ENCODE measurements around the gene SERPINB1. TPM values are rescaled to one million over a fixed set of nuclear protein-coding genes. Genes with fewer than 3 reads are reported as not detected.

Gene SERPINB1
- total RNA-seq, 2 experiments from 2014 or later: 51.1 to 55.3 TPM

- CTCF ChIA-PET: interaction anchor here (1.4 kb wide), 1 partner anchor 8 kb away, joined by 3 read pairs; no protein-coding TSS in a partner anchor
- POLR2A ChIA-PET: no interaction called here
Measured at GRCh38 chr6:2871102-2871501, 29.4 kb upstream of the SERPINB1 start.

DNA sequence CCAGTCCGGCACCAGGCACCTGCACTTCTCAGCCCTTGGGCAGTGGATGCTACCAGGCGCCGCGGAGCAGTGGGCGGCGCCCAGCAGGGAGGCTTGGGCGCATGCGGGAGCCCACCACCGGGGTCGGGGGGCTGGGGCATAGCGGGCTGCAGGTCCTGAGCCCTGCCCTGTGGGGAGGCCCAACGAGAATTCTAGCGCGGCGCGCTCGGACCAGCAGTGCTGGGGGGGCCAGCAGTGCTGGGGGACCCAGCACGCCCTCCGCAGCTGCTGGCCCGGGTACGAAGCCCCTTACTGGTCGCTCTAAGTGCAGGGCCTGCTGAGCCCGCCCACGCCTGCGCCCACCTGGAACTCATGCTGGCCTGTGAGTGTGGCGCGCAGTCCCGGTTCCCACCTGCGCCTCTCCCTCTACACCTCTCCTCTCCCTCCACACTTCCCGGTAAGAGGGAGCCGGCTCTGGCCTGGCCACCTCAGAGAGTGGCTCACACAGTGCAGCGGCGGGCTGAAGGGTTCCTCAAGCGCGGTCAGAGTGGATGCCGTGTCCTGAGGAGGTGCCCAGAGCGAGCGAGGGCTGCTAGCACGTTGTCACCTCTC, 28.5 kb upstream of the SERPINB1 start:
- ChIA-PET POLR2A (interaction anchor here (0.7 kb wide), 2 partner anchors 9 to 31 kb away, joined by 3 read pairs; no protein-coding TSS in a partner anchor), CTCF (interaction anchor here (1.1 to 1.5 kb wide), 2 partner anchors 12 to 66 kb away, joined by 3 to 5 read pairs; no protein-coding TSS in a partner anchor)

DNA sequence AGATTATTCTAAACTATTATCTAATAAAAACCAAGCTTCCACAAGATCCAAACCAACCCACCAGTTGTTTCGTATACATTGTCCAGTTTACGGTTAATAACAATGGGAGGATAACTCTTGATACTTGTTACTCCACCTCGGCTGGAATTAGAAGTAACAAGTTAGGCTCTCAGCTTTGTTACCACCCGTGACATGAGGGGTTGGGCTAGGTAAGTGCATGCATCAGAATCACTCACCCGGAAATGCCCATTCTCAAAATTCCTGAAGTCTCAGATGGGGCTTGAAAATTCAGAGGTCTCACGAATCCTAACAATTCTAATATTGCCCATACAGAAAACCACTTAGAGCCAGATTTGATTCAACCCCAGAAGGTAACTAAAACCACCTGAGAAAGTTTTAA, 27.0 kb upstream of the SERPINB1 start:
- POLR2A ChIA-PET: interaction anchor here (1.4 kb wide), 1 partner anchor 31 kb away, joined by 5 read pairs; no protein-coding TSS in a partner anchor

GRCh38 chr6:2866171-2866846, 24.6 kb upstream of the SERPINB1 start:
- ChIA-PET POLR2A (interaction anchor here (0.6 to 1.4 kb wide), 2 partner anchors 8 to 24 kb away, joined by 3 to 5 read pairs; no protein-coding TSS in a partner anchor), CTCF (interaction anchor here (2.9 kb wide), 1 partner anchor 10 kb away, joined by 8 read pairs; no protein-coding TSS in a partner anchor)

More for the DNA sequence above, 27.0 kb upstream of the SERPINB1 start:
- CTCF ChIA-PET: interaction anchor here (1.0 to 1.5 kb wide), 3 partner anchors 8 to 30 kb away, joined by 3 to 5 read pairs (median 5); no protein-coding TSS in a partner anchor

DNA sequence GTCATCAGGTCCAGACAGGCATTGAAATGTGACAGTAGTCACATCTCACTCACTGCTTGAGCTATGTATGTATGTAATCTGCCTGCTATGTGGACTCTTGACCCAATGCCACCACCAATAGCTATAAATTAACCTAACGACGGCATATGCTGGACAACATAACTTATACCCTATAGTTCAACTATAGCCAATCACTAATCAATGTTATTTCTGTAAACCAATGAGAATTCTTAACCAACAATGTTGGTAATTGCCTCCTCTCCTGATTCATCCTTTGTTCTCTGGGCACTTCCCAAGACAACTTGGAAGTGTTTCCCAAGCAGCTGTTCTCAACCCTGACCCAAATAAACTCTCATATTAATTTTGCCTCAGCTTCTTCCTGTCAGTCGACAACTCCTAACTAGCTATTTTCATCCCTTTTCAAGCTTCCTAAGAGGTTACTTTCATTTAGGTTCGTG, 24.1 kb upstream of the SERPINB1 start:
- ChIA-PET CTCF (interaction anchor here (2.9 kb wide), 1 partner anchor 11 kb away, joined by 8 read pairs; no protein-coding TSS in a partner anchor), POLR2A (interaction anchor here (0.6 to 1.4 kb wide), 2 partner anchors 8 to 24 kb away, joined by 3 to 5 read pairs; no protein-coding TSS in a partner anchor)

GRCh38 chr6:2865270-2865669, 23.6 kb upstream of the SERPINB1 start:
- POLR2A ChIA-PET: interaction anchor here (1.4 kb wide), 1 partner anchor 7 kb away, joined by 5 read pairs; no protein-coding TSS in a partner anchor
- CTCF ChIA-PET: interaction anchor here (2.9 kb wide), 1 partner anchor 11 kb away, joined by 8 read pairs; no protein-coding TSS in a partner anchor

GRCh38 chr6:2863901-2864300, 22.2 kb upstream of the SERPINB1 start:
- ChIA-PET POLR2A (no interaction called here), CTCF (interaction anchor here (2.9 kb wide), 1 partner anchor 12 kb away, joined by 8 read pairs; no protein-coding TSS in a partner anchor)

DNA sequence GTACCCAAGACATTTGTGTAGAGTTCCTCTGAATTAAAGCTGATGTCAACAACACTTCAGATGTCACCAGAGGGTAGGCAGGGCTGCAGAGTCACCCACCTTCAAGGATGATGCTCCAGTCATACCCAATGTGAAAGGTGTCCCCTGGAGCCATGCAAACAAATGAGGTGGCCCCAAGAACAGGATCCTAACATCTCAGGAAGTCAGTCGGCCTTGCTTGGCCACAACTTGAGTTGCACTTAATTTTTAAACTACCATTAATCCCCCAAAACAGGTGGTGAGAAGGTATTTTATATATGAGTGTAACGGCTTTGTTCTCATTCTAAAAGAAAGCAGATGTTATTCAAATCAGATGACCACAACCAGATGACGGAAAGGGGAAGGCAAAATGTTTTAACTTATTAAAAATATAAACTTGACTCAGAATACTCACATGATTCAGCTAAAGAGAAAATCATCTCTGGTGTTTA, 21.1 kb upstream of the SERPINB1 start:
- POLR2A ChIA-PET: interaction anchor here (0.6 to 1.1 kb wide), 4 partner anchors 15 to 78 kb away, joined by 3 to 5 read pairs (median 4); no protein-coding TSS in a partner anchor
- CTCF ChIA-PET: interaction anchor here (0.8 to 1.9 kb wide), 4 partner anchors 9 to 201 kb away, joined by 3 to 7 read pairs (median 3); partner anchors contain the start of gene SERPINB6

DNA sequence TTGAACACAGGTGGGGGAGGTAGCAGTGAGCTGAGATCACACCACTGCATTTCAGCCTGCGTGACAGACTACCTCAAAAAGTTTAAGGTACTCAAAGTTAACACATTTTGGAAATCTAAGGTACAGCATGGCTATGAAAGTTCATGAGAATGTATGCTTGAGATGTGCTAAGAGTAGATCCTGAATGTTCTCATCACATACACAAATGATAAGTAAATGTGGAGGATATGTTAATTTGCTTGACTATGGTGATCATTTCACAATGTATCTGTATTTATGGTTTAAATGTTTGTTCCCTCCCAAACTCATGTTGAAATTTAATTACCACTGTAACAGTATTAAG, 20.1 kb upstream of the SERPINB1 start:
- CTCF ChIA-PET: interaction anchor here (1.1 to 1.9 kb wide), 2 partner anchors 16 to 78 kb away, joined by 5 to 7 read pairs; no protein-coding TSS in a partner anchor
- POLR2A ChIA-PET: interaction anchor here (0.6 to 1.8 kb wide), 7 partner anchors 14 to 125 kb away, joined by 5 to 10 read pairs (median 8); partner anchors contain the start of genes SERPINB1 and SERPINB9

DNA sequence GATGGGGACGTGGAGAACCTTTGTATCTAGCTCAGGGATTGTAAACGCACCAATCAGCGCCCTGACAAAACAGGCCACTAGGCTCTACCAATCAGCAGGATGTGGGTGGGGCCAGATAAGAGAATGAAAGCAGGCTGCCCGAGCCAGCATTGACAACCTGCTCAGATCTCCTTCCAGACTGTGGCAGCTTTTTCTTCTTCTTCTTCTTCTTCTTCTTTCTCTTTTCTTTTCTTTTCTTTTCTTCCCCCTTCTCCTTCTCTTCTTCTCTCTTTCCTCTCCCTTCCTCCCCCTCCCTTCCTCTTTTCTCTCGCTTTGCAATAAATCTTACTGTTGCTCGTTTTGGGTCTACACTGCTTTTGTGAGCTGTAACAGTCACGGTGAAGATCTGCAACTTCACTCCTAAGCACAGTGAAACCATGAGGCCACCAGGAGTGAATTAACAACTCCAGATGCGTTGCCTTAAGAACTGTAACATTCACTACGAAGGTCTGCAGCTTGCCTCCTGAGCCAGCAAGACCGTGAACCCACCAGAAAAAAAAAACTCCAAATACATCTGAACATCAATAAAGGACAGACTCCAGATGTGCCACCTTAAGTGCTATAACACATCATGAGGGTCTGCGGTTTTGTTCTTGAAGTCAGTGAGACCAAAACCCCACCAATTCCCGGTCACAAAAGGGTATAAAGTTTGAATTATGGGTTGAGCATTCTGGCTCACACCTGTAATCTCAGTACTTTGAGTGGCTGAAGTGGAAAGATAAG, 19.6 kb upstream of the SERPINB1 start:
- ChIA-PET POLR2A (interaction anchor here (0.6 to 1.8 kb wide), 9 partner anchors 9 to 125 kb away, joined by 3 to 10 read pairs (median 6); partner anchors contain the start of genes SERPINB1 and SERPINB9), CTCF (interaction anchor here (0.7 to 1.9 kb wide), 5 partner anchors 15 to 79 kb away, joined by 3 to 7 read pairs (median 5); partner anchors contain the start of gene SERPINB1)

GRCh38 chr6:2860706-2861059, 19.0 kb upstream of the SERPINB1 start:
- POLR2A ChIA-PET: interaction anchor here (0.6 to 1.8 kb wide), 9 partner anchors 9 to 80 kb away, joined by 3 to 10 read pairs (median 6); partner anchors contain the start of genes SERPINB1 and SERPINB9
- CTCF ChIA-PET: interaction anchor here (0.9 to 1.1 kb wide), 3 partner anchors 15 to 39 kb away, joined by 3 to 5 read pairs (median 3); partner anchors contain the start of gene SERPINB1

- ChIA-PET CTCF (interaction anchor here (1.0 kb wide), 1 partner anchor 19 kb away, joined by 3 read pairs; the partner anchor contains the start of gene SERPINB1), POLR2A (interaction anchor here (0.6 to 1.8 kb wide), 4 partner anchors 16 to 40 kb away, joined by 3 to 10 read pairs (median 7); partner anchors contain the start of gene SERPINB1)
Measured at GRCh38 chr6:2859798-2860705, 18.4 kb upstream of the SERPINB1 start.

DNA sequence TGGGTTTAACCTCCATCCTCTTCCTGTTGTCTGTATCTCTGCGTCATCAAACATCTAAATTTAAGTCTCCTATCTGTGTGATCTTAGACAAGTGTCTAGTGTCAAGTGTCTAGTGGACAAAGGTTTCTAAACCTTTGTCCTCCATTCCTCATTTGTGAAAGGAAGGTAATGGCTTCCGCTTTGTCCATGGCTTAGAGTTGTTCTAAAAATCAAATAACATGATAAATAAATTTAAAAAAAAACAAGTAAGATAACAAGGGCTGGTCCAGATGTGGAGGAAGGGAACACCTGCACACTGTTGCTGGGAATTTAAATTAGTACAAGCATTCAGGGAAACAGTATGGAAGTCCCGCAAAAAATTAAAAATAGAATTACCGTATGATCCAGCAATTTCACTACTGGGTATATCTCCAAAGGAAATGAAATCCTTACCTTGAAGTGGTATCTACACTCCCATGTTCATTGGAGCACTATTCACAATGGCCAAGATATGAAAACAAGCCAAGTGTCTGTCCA, 17.6 kb upstream of the SERPINB1 start:
- CTCF ChIA-PET: interaction anchor here (0.6 to 0.9 kb wide), 2 partner anchors 10 to 78 kb away, joined by 5 to 6 read pairs; no protein-coding TSS in a partner anchor
- POLR2A ChIA-PET: interaction anchor here (0.8 to 1.8 kb wide), 3 partner anchors 18 to 81 kb away, joined by 3 to 9 read pairs (median 3); partner anchors contain the start of gene SERPINB1

DNA sequence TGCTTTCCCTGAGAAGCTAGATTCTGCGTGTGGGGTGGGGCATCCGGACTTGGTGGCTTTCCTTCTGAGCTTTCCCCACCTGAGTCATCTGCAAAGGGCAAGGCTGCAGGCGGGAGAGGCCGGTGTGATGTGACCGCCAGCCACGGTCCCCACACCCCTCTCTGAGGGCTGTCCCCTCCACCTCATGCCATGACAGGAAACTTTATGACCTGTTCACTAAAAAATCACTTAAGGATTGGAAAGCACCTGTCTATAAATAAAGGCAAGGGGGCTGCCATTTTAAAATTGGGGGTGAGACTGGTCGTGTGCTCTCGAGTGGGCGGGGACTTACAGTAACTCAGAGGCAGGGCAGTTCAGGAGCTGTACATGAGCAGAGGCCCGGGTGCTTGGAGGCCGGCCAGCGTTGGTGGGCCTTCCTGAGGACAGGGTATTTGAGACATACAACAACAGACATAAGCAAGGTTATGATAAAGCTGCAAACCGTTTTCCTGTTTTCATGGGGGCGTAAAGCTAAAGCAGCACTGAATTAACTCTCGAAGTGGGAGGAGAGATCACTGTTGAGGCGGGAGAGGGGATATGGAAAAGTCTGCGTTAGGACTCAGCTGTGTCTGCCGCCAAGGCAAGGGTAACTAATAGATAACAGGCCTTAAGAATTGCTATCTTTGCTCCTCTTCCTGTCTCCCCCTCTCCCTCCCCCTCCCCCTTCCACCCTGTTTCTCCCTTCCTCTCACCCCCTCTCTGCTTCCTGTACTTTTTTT, 16.1 kb upstream of the SERPINB1 start:
- ChIA-PET CTCF (interaction anchor here (0.9 to 4.1 kb wide), 7 partner anchors 12 to 132 kb away, joined by 3 to 24 read pairs (median 5); partner anchors contain the start of gene SERPINB1), POLR2A (interaction anchor here (0.7 to 1.8 kb wide), 10 partner anchors 8 to 210 kb away, joined by 3 to 18 read pairs (median 4); partner anchors contain the start of genes RIPK1 and SERPINB1)

- ChIA-PET CTCF (interaction anchor here (0.9 to 4.1 kb wide), 6 partner anchors 11 to 133 kb away, joined by 3 to 24 read pairs (median 6); partner anchors contain the start of gene SERPINB1), POLR2A (interaction anchor here (1.0 to 1.8 kb wide), 7 partner anchors 9 to 211 kb away, joined by 4 to 18 read pairs (median 5); partner anchors contain the start of genes RIPK1 and SERPINB1)
Measured at GRCh38 chr6:2857185-2857579, 15.5 kb upstream of the SERPINB1 start.
